Hematopoietic multipotent progenitor cell treated with erythropoietin and hydrocortisone succinate and interleukin-3 and kit ligand, for 15 days (in vitro differentiated cells): ENCODE measurements around the gene BCL6B.
"Not testable (repeated sequence)": the region's sequence is repeated elsewhere in the genome, so short reads cannot be mapped to it uniquely, and the experiment has no call there.

Experiments used
- DNase-seq: peaks from one replicate; pipeline ENCODE4 v3.0.0-alpha.2; 2015; ENCODE audit warnings: low spot score

The BCL6B gene

GRCh38 chr17:7027335-7027734 lies 4.5 kb downstream of the BCL6B start:
- DNase-seq: no peak

GRCh38 chr17:7029096-7029495 lies 6.2 kb downstream of the BCL6B start:
- no peak for DNase-seq

DNA sequence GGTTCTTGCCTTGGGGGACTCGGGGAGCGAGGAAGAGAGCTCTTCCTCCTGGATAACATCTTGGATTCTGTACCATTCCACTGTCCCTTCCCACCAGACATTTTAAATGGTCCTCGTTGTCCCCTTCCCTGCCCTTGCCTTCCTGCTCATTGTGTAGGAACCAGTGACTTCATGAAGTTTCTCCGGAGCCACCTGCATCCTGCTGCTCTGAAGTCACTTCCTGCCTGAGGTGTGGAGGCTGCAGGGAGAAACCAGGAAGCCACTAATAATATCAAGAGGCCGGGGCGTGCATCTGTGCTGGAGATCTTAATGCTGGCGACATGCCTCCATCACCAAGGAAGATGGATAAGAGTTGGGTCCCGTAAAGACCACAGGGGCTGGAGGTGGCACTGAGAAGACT lies 6.8 kb downstream of the BCL6B start:
- DNase-seq: no peak

GRCh38 chr17:7034955-7035590 lies 12.2 kb downstream of the BCL6B start:
- no peak for DNase-seq

DNA sequence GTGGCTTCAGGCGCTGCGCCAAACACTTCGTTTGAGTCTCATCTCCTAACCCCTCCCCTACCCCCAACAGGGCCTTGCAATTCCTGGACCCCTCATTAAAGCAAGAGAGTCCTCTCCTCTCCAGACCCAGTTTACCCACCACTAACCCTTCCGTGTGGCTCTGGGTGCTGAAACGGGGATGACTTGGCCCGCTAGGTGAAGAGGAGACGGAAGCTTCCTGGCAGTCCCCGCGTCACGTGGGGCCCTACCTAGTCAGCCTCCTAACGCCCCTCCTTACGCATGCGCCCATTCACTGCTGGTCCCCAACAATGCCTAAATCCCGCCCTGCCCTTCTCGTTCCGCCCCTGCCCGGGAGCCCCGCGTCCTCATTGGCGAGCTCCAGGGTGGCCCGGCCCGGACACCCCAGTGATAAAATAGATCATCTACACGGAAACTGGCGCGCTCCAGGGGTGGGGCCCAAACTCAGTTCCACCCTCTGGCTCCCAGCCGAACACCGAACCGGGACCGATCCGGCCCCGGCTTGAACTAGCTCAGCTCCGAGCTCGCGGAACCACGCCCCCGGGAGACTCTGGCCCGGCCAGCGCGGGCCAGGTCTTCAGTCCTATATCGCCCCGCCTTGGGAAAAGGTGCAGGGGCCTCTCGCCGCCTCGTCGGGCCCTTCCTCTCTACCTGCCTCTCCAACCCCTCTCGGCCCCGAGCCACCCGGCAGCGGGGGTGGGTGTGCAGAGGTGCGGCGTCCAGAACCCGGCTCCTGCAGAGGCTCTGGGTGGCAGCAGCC lies 12.9 kb downstream of the BCL6B start, which contains the start of gene SLC16A13:
SLC16A13 (plus strand) TSS at position 425 of the 778 bp plus-strand sequence. CDS start 368 bp downstream, outside the sequence.
- DNase-seq: peak; percentile 90

- no peak for DNase-seq
Observed at GRCh38 chr17:7038025-7038862, 15.4 kb downstream of the BCL6B start.

- DNase-seq: no peak
Observed at GRCh38 chr17:7039832-7040231, 17.0 kb downstream of the BCL6B start.

- DNase-seq: no peak
Observed at GRCh38 chr17:7041607-7042500, 19.0 kb downstream of the BCL6B start.

DNA sequence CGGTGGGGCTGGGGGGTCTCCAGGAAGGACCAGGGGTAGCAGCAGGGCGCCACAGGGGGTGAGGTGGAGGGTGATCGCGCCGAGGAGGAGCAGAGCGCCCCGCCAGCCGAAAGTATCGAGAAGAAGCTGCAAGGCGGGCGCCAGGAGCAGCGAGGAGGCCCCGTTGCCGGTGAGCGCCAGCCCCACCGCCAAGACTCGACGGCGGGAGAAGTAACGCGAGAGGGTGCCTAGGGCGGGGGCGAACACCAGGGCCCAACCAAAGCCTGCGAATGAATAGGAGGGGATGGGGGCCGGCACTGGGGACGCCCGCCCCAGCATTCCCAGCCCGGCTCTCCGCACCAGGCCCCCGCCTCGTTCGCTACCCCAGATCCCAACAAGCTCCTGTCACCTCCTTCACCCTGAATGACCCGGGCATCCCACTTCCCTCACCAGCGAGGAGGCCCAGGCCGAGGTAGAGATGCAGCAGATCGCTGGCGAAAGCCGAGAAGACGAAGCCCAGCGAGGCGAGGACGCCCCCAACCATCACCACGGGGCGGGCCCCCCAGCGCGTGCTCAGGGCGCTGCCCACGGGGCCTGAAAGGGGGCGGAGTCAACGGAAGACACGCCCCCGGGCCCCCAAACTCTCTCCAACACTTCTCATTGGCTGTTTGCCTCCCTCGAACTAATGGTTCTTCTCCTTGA lies 19.8 kb downstream of the BCL6B start:
- DNase-seq: no peak

DNA sequence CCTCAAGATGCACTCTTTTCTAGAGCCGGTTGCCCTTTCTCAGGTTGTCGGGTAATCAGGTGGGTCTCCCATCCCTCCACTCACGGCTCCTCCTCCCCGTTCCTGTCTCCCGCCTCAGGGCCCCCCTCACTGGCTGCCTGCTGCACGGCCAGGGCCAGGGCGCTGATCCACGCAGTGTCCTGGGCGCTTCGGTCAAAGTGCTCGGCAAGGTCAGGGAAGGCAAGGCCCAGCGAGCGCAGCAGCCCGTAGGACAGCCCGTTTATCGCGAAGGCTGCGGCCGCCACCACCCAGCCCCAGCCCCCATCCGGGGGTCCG lies 20.3 kb downstream of the BCL6B start:
- no peak for DNase-seq

- no peak for DNase-seq
Observed at GRCh38 chr17:7043497-7044198, 20.8 kb downstream of the BCL6B start, which contains the start of gene SLC16A11. Gene SLC16A11 (minus strand): TSS chr17:7044092. CDS start chr17:7043513, 579 bp downstream.

DNA sequence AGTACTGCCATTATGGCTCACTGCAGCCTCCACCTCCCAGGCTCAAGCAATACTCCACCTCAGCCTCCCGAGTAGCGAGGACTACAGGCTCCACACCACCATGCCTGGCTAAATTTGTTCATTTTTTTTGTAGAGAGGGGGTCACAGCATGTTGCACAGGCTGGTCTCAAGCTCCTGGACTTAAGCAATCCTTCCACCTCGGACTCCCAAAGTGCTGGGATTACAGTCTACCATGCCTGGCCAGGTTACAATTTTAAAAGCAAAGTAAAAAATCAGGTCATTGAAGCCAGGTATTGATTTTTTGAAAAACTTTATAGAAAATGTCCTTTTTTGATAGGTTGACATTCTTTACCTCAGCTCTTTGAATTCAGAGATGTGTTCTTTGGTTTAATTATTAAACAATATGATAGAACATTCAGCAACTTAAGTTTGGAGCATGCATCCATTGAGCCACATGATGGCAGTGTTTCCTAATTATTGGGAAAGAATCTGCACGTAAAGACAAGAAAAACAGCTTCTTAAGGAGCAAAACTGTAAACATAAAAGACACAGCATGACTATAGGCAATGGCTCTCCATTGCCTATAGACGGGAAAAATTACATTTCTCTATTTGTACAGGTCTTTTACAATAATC lies 22.8 kb downstream of the BCL6B start:
- DNase-seq: peak; percentile 68

- DNase-seq: no peak
Observed at GRCh38 chr17:7046127-7046724, 23.4 kb downstream of the BCL6B start.

DNA sequence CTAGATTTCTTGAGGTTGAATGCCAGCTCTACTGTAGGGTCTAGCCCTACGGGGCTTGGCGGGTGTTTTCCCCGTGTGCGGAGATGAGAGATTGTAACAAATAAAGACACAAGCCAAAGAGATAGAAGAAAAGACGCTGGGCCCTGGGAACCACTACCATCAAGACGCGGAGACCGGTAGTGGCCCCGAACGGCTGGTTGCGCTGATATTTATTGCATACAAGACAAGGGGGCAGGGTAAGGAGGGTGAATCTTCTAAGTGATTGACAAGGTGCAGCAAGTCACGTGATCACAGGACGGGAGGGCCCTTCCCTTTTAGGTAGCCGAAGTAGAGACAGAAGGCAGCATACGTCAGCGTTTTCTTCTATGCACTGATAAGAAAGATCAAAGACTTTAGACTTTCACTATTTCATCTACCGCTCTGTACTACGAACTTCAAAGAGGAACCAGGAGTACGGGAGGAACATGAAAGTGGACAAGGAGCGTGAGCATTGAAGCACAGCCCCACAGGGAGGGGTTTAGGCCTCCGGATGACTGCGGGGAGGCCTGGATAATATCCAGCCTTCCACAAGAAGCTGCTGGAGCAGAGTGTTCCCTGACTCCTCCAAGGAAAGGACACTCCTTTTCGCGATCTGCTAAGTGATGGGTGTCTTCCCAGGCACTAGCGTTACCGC lies 24.0 kb downstream of the BCL6B start:
- peak; percentile 28 for DNase-seq

DNA sequence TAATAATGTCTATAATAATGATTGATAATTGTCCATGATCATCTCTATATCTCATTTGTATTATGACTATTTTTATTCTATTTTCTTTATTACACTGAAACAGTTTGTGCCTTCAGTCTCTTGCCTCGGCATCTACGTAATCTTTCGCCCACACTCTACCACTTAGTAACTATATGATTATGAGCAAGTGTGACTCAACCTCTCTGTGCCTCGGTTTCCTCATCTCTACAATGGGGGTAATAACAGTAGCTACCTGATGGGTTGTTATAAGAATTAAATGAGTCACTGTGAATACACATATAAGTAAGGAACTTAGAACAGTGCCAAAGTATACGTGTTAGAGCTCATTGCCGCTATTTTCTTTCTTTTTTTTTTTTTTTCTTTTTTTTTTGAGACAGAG lies 24.7 kb downstream of the BCL6B start:
- DNase-seq: no peak

DNA sequence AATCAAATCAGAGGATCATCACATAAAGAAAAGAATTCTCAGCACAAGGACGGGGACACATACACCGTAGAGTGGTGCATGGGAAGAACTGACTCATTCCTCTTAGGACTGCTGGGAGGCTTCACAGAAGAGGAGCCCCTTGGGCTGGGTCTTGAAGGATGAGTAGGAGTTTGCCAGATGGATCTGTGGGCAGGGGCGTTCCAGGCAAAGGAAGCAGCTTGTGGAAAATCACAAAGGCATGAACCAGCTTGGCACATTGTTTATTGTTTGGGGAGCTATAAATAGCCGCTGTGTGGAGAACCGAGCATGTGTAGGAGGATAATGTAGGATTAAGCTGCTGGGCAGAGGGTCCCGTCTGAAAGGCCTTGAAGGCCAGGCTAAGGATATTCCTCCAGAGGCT lies 26.1 kb downstream of the BCL6B start:
- no peak for DNase-seq

- DNase-seq: not testable (repeated sequence)
Observed at GRCh38 chr17:7050583-7050982, 27.7 kb downstream of the BCL6B start.

DNA sequence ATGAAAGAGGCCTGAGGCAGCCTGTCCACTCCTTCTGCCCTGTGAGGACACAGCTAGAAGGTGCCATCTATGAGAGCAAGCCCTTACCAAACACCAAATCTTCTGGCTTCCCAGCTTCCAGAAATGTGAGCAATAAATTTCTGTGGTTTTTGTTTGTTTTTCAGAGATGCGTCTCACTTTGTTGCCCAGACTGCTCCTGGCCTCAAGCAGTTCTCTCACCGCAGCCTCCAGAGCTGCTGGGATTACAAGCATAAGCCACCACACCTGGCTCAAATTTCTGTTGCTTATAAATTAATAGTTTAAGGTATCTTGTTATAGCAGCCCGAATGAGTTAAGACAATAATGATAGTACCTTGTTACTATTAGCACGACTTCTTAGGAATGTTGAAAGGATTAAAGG lies 33.5 kb downstream of the BCL6B start:
- DNase-seq: no peak

DNA sequence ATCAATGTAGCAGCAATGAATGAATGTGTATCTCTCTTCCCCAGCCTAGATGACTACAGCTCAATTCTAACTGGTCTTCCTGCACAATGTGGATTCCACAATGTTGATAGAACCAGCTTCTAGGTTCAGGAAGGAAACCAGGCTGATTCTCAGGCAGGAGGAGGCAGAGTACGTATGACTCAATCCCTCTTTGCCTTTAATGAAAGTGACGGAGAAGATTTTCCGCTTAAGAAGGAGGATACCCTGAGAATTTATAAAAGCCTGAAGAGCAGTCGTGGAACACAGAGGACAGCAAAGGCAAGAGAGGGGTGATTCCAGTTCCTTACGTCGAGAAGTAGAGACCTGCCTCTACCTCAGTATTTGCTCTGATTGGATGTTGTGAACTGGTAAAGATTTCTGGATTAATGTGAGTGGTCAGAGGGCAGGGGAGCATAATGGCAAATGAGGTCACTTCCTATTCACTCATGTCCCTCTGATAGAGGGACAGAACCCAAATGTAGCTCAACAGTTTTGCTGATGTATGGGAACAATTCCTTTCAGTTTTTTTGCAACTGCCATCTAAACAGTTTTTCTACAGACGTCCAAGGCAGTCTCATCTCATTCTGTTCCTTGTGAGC lies 36.1 kb downstream of the BCL6B start:
- DNase-seq: no peak
